NB4 (cell line): Measurements from ENCODE around the gene PRB2.

Experiments
- MYC ChIP-seq: IDR thresholded peaks from 2 replicates; pipeline ENCODE4 v1.6.1; 2011; ENCODE audit warnings: low read depth, low read length
- POLR2A ChIP-seq: IDR thresholded peaks from 2 replicates; pipeline ENCODE4 v1.6.1; 2011; ENCODE audit warnings: mild to moderate bottlenecking; ENCODE audit not compliant: insufficient read length; ENCODE audit errors: extremely low read depth
- TF ChIP-seq, protein P1 (sequence below): IDR thresholded peaks from one replicate; pipeline ENCODE4 v1.5.1; 2012; ENCODE audit warnings: low read depth, low read length

DNA sequence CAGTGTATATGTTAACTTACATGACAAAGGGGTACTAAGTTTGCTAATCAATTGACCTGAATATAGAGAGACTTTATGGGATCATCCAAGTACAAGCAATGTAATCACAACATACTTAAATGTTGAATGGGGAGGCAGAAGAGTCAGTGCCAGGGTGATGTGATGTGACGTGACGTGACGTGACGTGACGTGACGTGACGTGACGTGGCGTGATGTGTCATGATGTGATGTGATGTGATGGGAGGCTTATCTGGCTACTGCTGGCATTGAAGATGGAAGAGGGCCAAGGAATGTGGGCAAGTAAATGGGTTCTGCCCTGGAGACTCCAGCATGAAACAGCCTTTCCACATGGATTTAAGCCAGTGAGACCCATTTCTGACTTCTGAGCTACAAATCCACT, 46.9 kb downstream of the PRB2 start:
- TF ChIP-seq, protein P1, sequence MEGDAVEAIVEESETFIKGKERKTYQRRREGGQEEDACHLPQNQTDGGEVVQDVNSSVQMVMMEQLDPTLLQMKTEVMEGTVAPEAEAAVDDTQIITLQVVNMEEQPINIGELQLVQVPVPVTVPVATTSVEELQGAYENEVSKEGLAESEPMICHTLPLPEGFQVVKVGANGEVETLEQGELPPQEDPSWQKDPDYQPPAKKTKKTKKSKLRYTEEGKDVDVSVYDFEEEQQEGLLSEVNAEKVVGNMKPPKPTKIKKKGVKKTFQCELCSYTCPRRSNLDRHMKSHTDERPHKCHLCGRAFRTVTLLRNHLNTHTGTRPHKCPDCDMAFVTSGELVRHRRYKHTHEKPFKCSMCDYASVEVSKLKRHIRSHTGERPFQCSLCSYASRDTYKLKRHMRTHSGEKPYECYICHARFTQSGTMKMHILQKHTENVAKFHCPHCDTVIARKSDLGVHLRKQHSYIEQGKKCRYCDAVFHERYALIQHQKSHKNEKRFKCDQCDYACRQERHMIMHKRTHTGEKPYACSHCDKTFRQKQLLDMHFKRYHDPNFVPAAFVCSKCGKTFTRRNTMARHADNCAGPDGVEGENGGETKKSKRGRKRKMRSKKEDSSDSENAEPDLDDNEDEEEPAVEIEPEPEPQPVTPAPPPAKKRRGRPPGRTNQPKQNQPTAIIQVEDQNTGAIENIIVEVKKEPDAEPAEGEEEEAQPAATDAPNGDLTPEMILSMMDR, result no peak
- TF ChIP-seq POLR2A (no peak), MYC (no peak)
